MM.1S (cell line): ENCODE measurements around the gene RRAGC.

Source experiments
- CTCF ChIP-seq: fragments of 300-600 bp; sonication (generic); IDR thresholded peaks from 2 replicates; pipeline ENCODE4 v1.5.1; 2016; ENCODE audit warnings: antibody characterized with exemption, low read length, mixed read lengths
- EZH2 ChIP-seq: fragments of 300-600 bp; sonication (generic); optimal IDR thresholded peaks from 2 replicates; pipeline ENCODE3; 2017; ENCODE audit warnings: low read depth, mild to moderate bottlenecking, antibody characterized with exemption, low read length, mixed read lengths
- EZH2phosphoT487 ChIP-seq: fragments of 300-600 bp; sonication (generic); IDR thresholded peaks from 2 replicates; pipeline ENCODE4 v1.6.1; 2018; ENCODE audit warnings: antibody characterized with exemption, low read length

DNA sequence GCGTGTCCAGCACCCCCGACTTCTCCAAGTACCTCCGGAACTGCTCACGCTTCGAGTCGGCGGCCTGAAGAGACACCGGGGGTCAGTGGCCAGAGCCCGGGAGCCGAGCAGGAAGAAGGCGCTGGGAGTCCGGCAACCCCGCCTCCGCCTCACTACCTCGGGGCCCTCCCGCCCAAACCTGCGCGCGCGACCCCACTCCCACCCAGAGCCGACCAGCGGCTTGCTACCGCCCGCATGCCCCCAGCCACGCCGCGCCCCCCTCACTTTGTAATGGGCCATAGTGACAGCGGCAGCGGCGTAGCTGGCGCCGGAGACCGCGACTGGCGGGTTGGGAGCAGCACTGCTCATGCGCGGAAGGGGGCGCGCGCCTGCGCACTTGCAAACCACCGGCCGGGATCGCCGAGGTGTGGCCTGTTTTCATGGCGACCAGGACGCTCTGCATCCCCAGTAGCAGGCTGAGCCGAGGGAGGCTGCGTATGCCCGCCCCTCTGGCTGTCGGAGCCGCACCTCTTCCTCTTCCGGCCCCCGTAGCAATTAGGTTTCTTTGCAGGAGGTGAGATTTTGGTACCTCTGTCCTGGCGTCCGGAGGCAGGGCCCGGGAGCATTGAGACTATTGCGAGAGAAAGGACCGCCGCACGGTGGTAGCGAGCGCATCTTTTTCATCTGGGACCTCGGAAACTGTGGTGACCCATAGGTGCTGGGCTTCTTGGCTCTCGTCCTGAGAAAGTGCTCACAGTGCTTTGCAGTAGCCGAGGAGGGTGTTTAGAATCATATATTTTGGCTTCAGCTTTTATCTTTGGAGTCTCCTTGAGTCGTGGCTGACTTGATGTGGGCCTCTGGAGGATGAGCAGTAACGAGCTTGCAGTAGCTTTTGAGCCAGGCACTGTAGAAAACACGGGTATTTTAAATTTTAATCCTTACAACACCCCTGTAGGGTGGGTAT is 13.7 kb upstream of the RRAGC start, which contains the start of gene MYCBP:
- TF ChIP-seq CTCF (no peak), EZH2 (no peak), EZH2phosphoT487 (no peak)
